Activated CD4-positive, alpha-beta T cell treated with anti-CD3 and anti-CD28 coated beads, Interleukin-10, Interleukin-2, amounts not matched to agents 100 ng/mL and 50 ng/mL, durations not matched to agents 16 hours and 8 hours (primary cell): ENCODE results near the gene TCF4.

Experiments used
- DNase-seq: peaks from one replicate; pipeline ENCODE4 v3.0.0-alpha.2; 2020

Gene TCF4

GRCh38 chr18:55338978-55339650, 248.9 kb downstream of the TCF4 start:
- no peak for DNase-seq

- no peak for DNase-seq
Measured at GRCh38 chr18:55337908-55338521, 250.0 kb downstream of the TCF4 start.

- no peak for DNase-seq
Measured at GRCh38 chr18:55337138-55337537, 250.9 kb downstream of the TCF4 start.

GRCh38 chr18:55336438-55337100, 251.4 kb downstream of the TCF4 start:
- no peak for DNase-seq

GRCh38 chr18:55334875-55335274, 253.1 kb downstream of the TCF4 start:
- DNase-seq, result no peak

- no peak for DNase-seq
Measured at GRCh38 chr18:55331301-55331700, 256.7 kb downstream of the TCF4 start.

- no peak for DNase-seq
Measured at GRCh38 chr18:55328301-55328700, 259.7 kb downstream of the TCF4 start.

GRCh38 chr18:55327454-55327853, 260.5 kb downstream of the TCF4 start:
- DNase-seq, result no peak

GRCh38 chr18:55326134-55326533, 261.9 kb downstream of the TCF4 start:
- DNase-seq, result no peak

GRCh38 chr18:55324166-55324565, 263.8 kb downstream of the TCF4 start:
- DNase-seq, result no peak

- DNase-seq, result no peak
Measured at GRCh38 chr18:55323051-55323994, 264.7 kb downstream of the TCF4 start.

GRCh38 chr18:55322178-55322735, 265.7 kb downstream of the TCF4 start:
- peak; percentile 9 for DNase-seq

- peak; percentile 42 for DNase-seq
Measured at GRCh38 chr18:55321265-55322177, 266.5 kb downstream of the TCF4 start.

- no peak for DNase-seq
Measured at GRCh38 chr18:55320424-55321264, 267.3 kb downstream of the TCF4 start.

- DNase-seq, result no peak
Measured at GRCh38 chr18:55319459-55320193, 268.4 kb downstream of the TCF4 start.

- no peak for DNase-seq
Measured at GRCh38 chr18:55318951-55319441, 269.0 kb downstream of the TCF4 start.

GRCh38 chr18:55317864-55318263, 270.1 kb downstream of the TCF4 start:
- DNase-seq, result no peak

GRCh38 chr18:55317324-55317723, 270.7 kb downstream of the TCF4 start:
- no peak for DNase-seq

GRCh38 chr18:55316486-55317184, 271.4 kb downstream of the TCF4 start:
- no peak for DNase-seq
